H1 (cell line): Measurements from ENCODE around the gene AGAP1. TPM values are rescaled to one million over a fixed set of nuclear protein-coding genes. Genes with fewer than 3 reads are reported as not detected.

Source experiments
- POU5F1 ChIP-seq: IDR thresholded peaks from 2 replicates; pipeline ENCODE4 v1.6.1; 2011; ENCODE audit warnings: low read depth, mild to moderate bottlenecking, low read length, moderate library complexity
- polyA plus RNA-seq, 7 experiments: library from polyadenylated mRNA; depleted of rRNA in 3 of 7; stranded (reverse) in 5 of 7; unstranded in 2 of 7; fragments of >200 nt in 5 of 7; fragments of 200-250 nt in 2 of 7; gene quantifications; 1 replicate in 5 of 7; 2 replicates in 1 of 7; 4 replicates in 1 of 7; pipeline versions ENCODE4 v1.2.1 to v1.2.3, GENCODE V29; 2011 to 2013; ENCODE audit warnings: missing spikeins in 2 of 7, mixed read lengths in 2 of 7
- total RNA-seq: library from RNA; stranded (reverse); fragmentation: NEBNext Ultra II Directional; extraction: Animal tissue kit (Norgen Biotek cat#: 25700); gene quantifications from 2 replicates; pipeline ENCODE4 v1.2.1, GENCODE V29; 2021
- TF ChIP-seq, protein P1 (sequence below): fragments of 300-600 bp; sonication (generic); IDR thresholded peaks from 2 replicates; pipeline ENCODE4 v1.7.1; 2012; ENCODE audit warnings: low read length, moderate library complexity, mild to moderate bottlenecking, inconsistent platforms; ENCODE audit not compliant: insufficient replicate concordance

AGAP1 gene
- total and polyA plus RNA-seq, 2 of the 8 experiments (the other 6 are each of a cell fraction or from before 2014, with no cell fraction given): 18.1 to 39.4 TPM

DNA sequence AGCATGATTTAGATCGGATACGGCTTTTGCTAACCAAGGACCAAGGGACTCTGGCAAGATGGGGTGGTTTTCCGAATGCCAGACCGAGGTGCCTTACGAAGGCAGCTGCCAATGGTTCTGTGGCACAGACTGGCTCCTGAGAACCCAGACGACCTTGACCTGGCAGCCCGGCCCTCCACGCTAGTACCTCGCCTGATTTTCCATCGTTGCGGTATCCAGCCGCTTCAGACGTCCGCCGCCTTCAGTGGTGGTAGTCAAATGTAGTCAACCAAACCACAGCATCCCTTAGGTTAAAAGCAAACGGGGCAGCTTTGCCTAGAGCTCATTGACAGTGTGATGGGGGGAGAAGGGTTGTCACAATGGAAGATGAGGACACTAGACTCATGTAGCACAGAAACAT lies 631.7 kb downstream of the AGAP1 start (continued):
- TF ChIP-seq, protein P1, sequence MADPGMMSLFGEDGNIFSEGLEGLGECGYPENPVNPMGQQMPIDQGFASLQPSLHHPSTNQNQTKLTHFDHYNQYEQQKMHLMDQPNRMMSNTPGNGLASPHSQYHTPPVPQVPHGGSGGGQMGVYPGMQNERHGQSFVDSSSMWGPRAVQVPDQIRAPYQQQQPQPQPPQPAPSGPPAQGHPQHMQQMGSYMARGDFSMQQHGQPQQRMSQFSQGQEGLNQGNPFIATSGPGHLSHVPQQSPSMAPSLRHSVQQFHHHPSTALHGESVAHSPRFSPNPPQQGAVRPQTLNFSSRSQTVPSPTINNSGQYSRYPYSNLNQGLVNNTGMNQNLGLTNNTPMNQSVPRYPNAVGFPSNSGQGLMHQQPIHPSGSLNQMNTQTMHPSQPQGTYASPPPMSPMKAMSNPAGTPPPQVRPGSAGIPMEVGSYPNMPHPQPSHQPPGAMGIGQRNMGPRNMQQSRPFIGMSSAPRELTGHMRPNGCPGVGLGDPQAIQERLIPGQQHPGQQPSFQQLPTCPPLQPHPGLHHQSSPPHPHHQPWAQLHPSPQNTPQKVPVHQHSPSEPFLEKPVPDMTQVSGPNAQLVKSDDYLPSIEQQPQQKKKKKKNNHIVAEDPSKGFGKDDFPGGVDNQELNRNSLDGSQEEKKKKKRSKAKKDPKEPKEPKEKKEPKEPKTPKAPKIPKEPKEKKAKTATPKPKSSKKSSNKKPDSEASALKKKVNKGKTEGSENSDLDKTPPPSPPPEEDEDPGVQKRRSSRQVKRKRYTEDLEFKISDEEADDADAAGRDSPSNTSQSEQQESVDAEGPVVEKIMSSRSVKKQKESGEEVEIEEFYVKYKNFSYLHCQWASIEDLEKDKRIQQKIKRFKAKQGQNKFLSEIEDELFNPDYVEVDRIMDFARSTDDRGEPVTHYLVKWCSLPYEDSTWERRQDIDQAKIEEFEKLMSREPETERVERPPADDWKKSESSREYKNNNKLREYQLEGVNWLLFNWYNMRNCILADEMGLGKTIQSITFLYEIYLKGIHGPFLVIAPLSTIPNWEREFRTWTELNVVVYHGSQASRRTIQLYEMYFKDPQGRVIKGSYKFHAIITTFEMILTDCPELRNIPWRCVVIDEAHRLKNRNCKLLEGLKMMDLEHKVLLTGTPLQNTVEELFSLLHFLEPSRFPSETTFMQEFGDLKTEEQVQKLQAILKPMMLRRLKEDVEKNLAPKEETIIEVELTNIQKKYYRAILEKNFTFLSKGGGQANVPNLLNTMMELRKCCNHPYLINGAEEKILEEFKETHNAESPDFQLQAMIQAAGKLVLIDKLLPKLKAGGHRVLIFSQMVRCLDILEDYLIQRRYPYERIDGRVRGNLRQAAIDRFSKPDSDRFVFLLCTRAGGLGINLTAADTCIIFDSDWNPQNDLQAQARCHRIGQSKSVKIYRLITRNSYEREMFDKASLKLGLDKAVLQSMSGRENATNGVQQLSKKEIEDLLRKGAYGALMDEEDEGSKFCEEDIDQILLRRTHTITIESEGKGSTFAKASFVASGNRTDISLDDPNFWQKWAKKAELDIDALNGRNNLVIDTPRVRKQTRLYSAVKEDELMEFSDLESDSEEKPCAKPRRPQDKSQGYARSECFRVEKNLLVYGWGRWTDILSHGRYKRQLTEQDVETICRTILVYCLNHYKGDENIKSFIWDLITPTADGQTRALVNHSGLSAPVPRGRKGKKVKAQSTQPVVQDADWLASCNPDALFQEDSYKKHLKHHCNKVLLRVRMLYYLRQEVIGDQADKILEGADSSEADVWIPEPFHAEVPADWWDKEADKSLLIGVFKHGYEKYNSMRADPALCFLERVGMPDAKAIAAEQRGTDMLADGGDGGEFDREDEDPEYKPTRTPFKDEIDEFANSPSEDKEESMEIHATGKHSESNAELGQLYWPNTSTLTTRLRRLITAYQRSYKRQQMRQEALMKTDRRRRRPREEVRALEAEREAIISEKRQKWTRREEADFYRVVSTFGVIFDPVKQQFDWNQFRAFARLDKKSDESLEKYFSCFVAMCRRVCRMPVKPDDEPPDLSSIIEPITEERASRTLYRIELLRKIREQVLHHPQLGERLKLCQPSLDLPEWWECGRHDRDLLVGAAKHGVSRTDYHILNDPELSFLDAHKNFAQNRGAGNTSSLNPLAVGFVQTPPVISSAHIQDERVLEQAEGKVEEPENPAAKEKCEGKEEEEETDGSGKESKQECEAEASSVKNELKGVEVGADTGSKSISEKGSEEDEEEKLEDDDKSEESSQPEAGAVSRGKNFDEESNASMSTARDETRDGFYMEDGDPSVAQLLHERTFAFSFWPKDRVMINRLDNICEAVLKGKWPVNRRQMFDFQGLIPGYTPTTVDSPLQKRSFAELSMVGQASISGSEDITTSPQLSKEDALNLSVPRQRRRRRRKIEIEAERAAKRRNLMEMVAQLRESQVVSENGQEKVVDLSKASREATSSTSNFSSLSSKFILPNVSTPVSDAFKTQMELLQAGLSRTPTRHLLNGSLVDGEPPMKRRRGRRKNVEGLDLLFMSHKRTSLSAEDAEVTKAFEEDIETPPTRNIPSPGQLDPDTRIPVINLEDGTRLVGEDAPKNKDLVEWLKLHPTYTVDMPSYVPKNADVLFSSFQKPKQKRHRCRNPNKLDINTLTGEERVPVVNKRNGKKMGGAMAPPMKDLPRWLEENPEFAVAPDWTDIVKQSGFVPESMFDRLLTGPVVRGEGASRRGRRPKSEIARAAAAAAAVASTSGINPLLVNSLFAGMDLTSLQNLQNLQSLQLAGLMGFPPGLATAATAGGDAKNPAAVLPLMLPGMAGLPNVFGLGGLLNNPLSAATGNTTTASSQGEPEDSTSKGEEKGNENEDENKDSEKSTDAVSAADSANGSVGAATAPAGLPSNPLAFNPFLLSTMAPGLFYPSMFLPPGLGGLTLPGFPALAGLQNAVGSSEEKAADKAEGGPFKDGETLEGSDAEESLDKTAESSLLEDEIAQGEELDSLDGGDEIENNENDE: no peak
- no peak for TF ChIP-seq POU5F1
